ENCODE measurements around the gene ENTPD1. TPM values are rescaled to one million over a fixed set of nuclear protein-coding genes. Genes with fewer than 3 reads are reported as not detected.

The ENTPD1 gene
- total and polyA plus RNA-seq, 10 of the 15 experiments (the other 5 are each of a cell fraction or from before 2014, with no cell fraction given): 110 to 413 (median 161) TPM

GRCh38 chr10:95767884-95768556 is 12.1 kb downstream of the ENTPD1 start (continued):
- TF ChIP-seq MLLT1 (IDR thresholded peaks at IDR 0.05) (peak; percentile 79), TARDBP (IDR thresholded peaks at IDR 0.05; ENCODE audit: borderline replicate concordance) (no peak), NRF1 (conservative IDR thresholded peaks at IDR 0.05; ENCODE audit: low read depth, low read length) (no peak), RELA (IDR thresholded peaks at IDR 0.05; ENCODE audit: borderline replicate concordance, partially characterized antibody) (peak; percentile 54), TAF1 (IDR thresholded peaks at IDR 0.05; ENCODE audit: borderline replicate concordance, low read depth, low read length) (no peak), SMARCA5 (IDR thresholded peaks at IDR 0.05) (no peak), EGR1 (IDR thresholded peaks at IDR 0.05; ENCODE audit: borderline replicate concordance in 1 of 2, low read depth in 2 of 2, low read length in 2 of 2) (no peak)
- TF ChIP-seq, protein P1, sequence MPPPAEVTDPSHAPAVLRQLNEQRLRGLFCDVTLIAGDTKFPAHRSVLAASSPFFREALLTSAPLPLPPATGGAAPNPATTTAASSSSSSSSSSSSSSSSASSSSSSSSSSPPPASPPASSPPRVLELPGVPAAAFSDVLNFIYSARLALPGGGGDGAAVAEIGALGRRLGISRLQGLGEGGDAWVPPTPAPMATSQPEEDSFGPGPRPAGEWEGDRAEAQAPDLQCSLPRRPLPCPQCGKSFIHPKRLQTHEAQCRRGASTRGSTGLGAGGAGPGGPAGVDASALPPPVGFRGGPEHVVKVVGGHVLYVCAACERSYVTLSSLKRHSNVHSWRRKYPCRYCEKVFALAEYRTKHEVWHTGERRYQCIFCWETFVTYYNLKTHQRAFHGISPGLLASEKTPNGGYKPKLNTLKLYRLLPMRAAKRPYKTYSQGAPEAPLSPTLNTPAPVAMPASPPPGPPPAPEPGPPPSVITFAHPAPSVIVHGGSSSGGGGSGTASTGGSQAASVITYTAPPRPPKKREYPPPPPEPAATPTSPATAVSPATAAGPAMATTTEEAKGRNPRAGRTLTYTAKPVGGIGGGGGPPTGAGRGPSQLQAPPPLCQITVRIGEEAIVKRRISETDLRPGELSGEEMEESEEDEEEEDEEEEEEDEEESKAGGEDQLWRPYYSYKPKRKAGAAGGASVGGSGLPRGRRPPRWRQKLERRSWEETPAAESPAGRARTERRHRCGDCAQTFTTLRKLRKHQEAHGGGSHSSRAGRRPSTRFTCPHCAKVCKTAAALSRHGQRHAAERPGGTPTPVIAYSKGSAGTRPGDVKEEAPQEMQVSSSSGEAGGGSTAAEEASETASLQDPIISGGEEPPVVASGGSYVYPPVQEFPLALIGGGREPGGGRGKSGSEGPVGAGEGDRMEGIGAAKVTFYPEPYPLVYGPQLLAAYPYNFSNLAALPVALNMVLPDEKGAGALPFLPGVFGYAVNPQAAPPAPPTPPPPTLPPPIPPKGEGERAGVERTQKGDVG (CRISPR knock-in tag; IDR thresholded peaks at IDR 0.05): no peak
